HepG2 (cell line): ENCODE results near the gene CAPN13. TPM values are rescaled to one million over a fixed set of nuclear protein-coding genes. Genes with fewer than 3 reads are reported as not detected.

Source experiments
- ATAC-seq: fragments of 200-7000 bp; cut with Tn5 transposase; 3 replicates; pipeline ENCODE4 v1.9.1; 2020; ENCODE audit warnings: mild to moderate bottlenecking, moderate library complexity
- BruUV-seq: library from RNA; stranded (reverse); fragments of 400-500 nt; replicated peaks from 2 replicates; lab custom pipeline; 2021; lab: Mats Ljungman, UMichigan
- CTCF ChIA-PET: fragments of 300-600 bp; formaldehyde crosslinking; extraction: SDS; loops from one replicate; lab custom pipeline; 2021; ENCODE audit warnings: low total read pairs, inconsistent platforms, low intra/inter-chr PET ratio; lab: Yijun Ruan, JAX
- POLR2A ChIA-PET: fragments of 350-600 bp; sonication (Branson Sonifier 250); formaldehyde crosslinking; loops from one replicate; lab custom pipeline; 2020; ENCODE audit warnings: antibody characterized with exemption, inconsistent platforms; lab: Yijun Ruan, JAX
- DNase-seq: peaks from one replicate; pipeline ENCODE4 v3.0.0-alpha.2; 2015; ENCODE audit warnings: low spot score
- FAIRE-seq: peaks from 3 replicates; lab custom pipeline; 2011; peaks lifted over from hg19 to GRCh38; lab: Jason Lieb, UNC
- H2AFZ ChIP-seq: one replicate; pipeline ENCODE4 v1.6.1; 2011; ENCODE audit warnings: low read length, inconsistent platforms
- H3K27ac ChIP-seq: fragments of 300-600 bp; 3 replicates; pipeline ENCODE4 v1.8.0; 2011; ENCODE audit warnings: mixed run types, mild to moderate bottlenecking, mixed read lengths, low read length, inconsistent platforms; ENCODE audit not compliant: insufficient read depth; ENCODE audit errors: extremely low read length
- H3K27me3 ChIP-seq, 2 experiments: fragments of 200-600 bp in 1 of 2; 2 replicates in 1 of 2; 3 replicates in 1 of 2; pipeline versions ENCODE4 v1.6.0 to v1.8.0; 2011; ENCODE audit warnings: low read length in 2 of 2, mild to moderate bottlenecking in 2 of 2, moderate library complexity in 2 of 2, inconsistent platforms in 1 of 2; ENCODE audit not compliant: insufficient read depth in 2 of 2, control insufficient read depth in 1 of 2
- H3K36me3 ChIP-seq, 2 experiments: fragments of 200-600 bp in 1 of 2; replicated peaks in 1 of 2; 2 replicates in 1 of 2; 3 replicates in 1 of 2; pipeline versions ENCODE4 v1.5.1 to v1.8.0; 2011; ENCODE audit warnings: low read length in 2 of 2, inconsistent platforms in 1 of 2; ENCODE audit not compliant: insufficient read depth in 2 of 2, control insufficient read depth in 1 of 2
- H3K4me1 ChIP-seq: 2 replicates; pipeline ENCODE4 v1.5.1; 2012; ENCODE audit warnings: low read length, inconsistent platforms; ENCODE audit not compliant: insufficient read depth
- H3K4me2 ChIP-seq: 2 replicates; pipeline ENCODE4 v1.6.0; 2011; ENCODE audit warnings: low read depth, low read length, inconsistent platforms
- H3K4me3 ChIP-seq, 3 experiments: fragments of 200-600 bp in 1 of 3; sonication (generic), shearing (Covaris generic) in 1 of 3; replicated peaks in 1 of 3; 2 replicates each; pipeline ENCODE4 v1.5.1; 2011 to 2016; ENCODE audit warnings: low read length in 3 of 3, inconsistent platforms in 2 of 3, low read depth in 2 of 3, mild to moderate bottlenecking in 2 of 3, control low read depth in 1 of 3, mixed read lengths in 1 of 3; ENCODE audit not compliant: insufficient read depth in 1 of 3
- H3K79me2 ChIP-seq: one replicate; pipeline ENCODE4 v1.6.1; 2011; ENCODE audit warnings: low read length, inconsistent platforms; ENCODE audit not compliant: insufficient read depth
- H3K9ac ChIP-seq: 2 replicates; pipeline ENCODE4 v1.6.0; 2011; ENCODE audit warnings: mild to moderate bottlenecking, low read depth, low read length, inconsistent platforms; ENCODE audit not compliant: insufficient read depth
- H3K9me3 ChIP-seq: 2 replicates; pipeline ENCODE4 v1.5.1; 2012; ENCODE audit warnings: mild to moderate bottlenecking, low read length
- H4K20me1 ChIP-seq: 2 replicates; pipeline ENCODE4 v1.6.0; 2011; ENCODE audit warnings: inconsistent platforms, mild to moderate bottlenecking, low read length, moderate library complexity; ENCODE audit not compliant: insufficient read depth
- ATM ChIP-seq: fragments of 450-650 bp; IDR thresholded peaks from 2 replicates; pipeline ENCODE4 v1.7.1; 2017; ENCODE audit warnings: mild to moderate bottlenecking, borderline replicate concordance
- GTF3A ChIP-seq: sonication (generic); formaldehyde crosslinking; conservative IDR thresholded peaks from 2 replicates; pipeline ENCODE4 v1.4.0; 2020; ENCODE audit warnings: mild to moderate bottlenecking, missing genetic modification reagents
- HOXA7 ChIP-seq: sonication (generic); formaldehyde crosslinking; IDR thresholded peaks from 2 replicates; pipeline ENCODE4 v1.8.1; 2022; ENCODE audit warnings: mild to moderate bottlenecking, missing genetic modification reagents, moderate library complexity
- NFKBIZ ChIP-seq: IDR thresholded peaks from 2 replicates; pipeline ENCODE4 v1.6.1; 2018; ENCODE audit warnings: missing genetic modification reagents, missing compliant biosample characterization
- POLR2AphosphoS5 ChIP-seq: IDR thresholded peaks from 2 replicates; pipeline ENCODE4 v1.6.1; 2012; ENCODE audit warnings: low read depth, low read length
- SPEN ChIP-seq: sonication (generic); formaldehyde crosslinking; IDR thresholded peaks from 2 replicates; pipeline ENCODE4 v1.5.1; 2020; ENCODE audit warnings: low read depth, mild to moderate bottlenecking, missing genetic modification reagents
- ZNF563 ChIP-seq: sonication (generic); formaldehyde crosslinking; IDR thresholded peaks from 2 replicates; pipeline ENCODE4 v1.8.0; 2022; ENCODE audit warnings: mild to moderate bottlenecking, moderate library complexity, missing genetic modification reagents
- WGBS: methylation state at CpG from one replicate; pipeline ENCODE4 v1.1.6; 2017; ENCODE audit warnings: low lambda C conversion rate; 5-methylcytosine and 5-hydroxymethylcytosine counted together
- in situ Hi-C: cut with HindIII; loops from 2 replicates; pipeline ENCODE4 v1.10.0; 2017; ENCODE audit warnings: low pct_unique_long_range_greater_than_20kb; ENCODE audit not compliant: extremely low pct_ligation_motif_present
- intact Hi-C: fragments of 100-400 bp; cut with micrococcal nuclease; formaldehyde crosslinking; loops from one replicate; pipeline ENCODE4 v1.10.0; 2022; ENCODE audit not compliant: unreplicated experiment
- polyA plus RNA-seq, 8 experiments: library from polyadenylated mRNA; depleted of rRNA in 3 of 8; stranded (reverse) in 7 of 8; unstranded in 1 of 8; fragments of >200 nt; fragmentation: Illumina TruSeq in 4 of 8; extraction: Trizol in 4 of 8; gene quantifications; 2 replicates each; pipeline versions ENCODE4 v1.2.1 to v1.2.3, GENCODE V29; 2011 to 2016; ENCODE audit warnings: low read depth in 4 of 8, missing spikeins in 1 of 8, mixed read lengths in 1 of 8; ENCODE audit not compliant: insufficient read depth in 1 of 8
- total RNA-seq, 5 experiments: library from RNA; depleted of rRNA; stranded (reverse); fragments of >200 nt; fragmentation: Illumina TruSeq; extraction: Trizol; gene quantifications; 2 replicates each; pipeline ENCODE4 v1.2.3, GENCODE V29; 2016; ENCODE audit warnings: low read depth in 1 of 5
- TF ChIP-seq, protein P1 (sequence below): sonication (generic); formaldehyde crosslinking; IDR thresholded peaks from 2 replicates; pipeline ENCODE4 v1.5.0; 2020; ENCODE audit warnings: mild to moderate bottlenecking, missing genetic modification reagents, borderline replicate concordance

The CAPN13 gene
- total and polyA plus RNA-seq, 2 of the 13 experiments (the other 11 are each of a cell fraction or from before 2014, with no cell fraction given) = not detected

DNA sequence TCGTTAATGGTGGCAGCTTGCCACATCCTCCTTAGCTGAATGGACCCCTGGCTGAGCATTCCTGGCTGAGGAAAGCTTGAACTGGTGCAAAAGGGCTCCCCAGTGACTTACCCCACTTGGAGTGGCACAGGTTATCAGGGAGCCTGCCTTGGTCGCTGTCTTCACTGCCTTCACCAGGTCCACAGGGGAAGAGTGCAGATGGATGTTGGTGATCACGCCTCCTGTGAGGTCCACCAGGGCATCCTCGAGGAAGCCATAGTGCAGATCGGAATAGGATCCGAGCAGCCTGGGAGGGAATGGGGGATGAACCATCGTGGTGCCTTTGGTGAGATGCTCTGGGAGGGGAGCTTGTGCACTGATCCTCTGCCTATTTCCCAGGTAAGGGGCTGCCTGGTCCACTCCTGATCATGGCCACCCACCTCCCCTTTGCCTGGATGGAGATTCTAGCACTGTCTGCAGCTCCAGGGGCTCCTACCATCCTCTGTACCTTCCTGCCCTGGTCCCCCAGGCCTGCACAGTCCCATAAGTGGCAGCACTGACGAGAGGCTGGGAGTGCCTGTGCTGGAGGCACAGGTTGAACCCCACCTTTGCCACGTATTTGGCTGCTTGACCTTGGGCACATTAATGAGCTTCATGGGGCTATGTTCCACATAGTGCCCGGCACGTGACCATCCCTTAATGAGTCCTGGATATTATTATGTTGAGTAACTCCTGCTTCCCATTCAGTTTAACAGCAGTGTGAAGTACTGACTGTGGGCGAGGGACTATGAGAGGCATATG, 43.0 kb downstream of the CAPN13 start:
- DNase-seq (no peak), FAIRE-seq (no peak), ATAC-seq (no peak)
- TF ChIP-seq POLR2AphosphoS5 = no peak
- no peak for TF ChIP-seq ZNF563 (CRISPR knock-in tag)
- ChIA-PET CTCF (no interaction called here), POLR2A (no interaction called here)
- no peaks in the 10 kb centered on the region for H4K20me1 ChIP-seq
- H3K27ac ChIP-seq = no peak overlapping the region
- H3K4me1 ChIP-seq = no peaks in the 10 kb centered on the region
- H3K9ac ChIP-seq = no peak overlapping the region
- no peaks in the 10 kb centered on the region for H3K9me3 ChIP-seq
- H3K36me3 ChIP-seq = no peaks in the 10 kb centered on the region
- BruUV-seq = no TSS peak
- in situ Hi-C loops = no loop called here
- H3K4me3 ChIP-seq = no peak overlapping the region
- H3K79me2 ChIP-seq = no peaks in the 10 kb centered on the region
- no peak overlapping the region for H2AFZ ChIP-seq
- no peak overlapping the region for H3K4me2 ChIP-seq
- intact Hi-C loops = no loop called here
- H3K27me3 ChIP-seq = peaks cover 0 to 44% of the 10 kb centered on the region in 2 experiments; a peak in 3 of 5 replicates
- WGBS = 16% methylated on average over 7 of the region's 12 CpGs

DNA sequence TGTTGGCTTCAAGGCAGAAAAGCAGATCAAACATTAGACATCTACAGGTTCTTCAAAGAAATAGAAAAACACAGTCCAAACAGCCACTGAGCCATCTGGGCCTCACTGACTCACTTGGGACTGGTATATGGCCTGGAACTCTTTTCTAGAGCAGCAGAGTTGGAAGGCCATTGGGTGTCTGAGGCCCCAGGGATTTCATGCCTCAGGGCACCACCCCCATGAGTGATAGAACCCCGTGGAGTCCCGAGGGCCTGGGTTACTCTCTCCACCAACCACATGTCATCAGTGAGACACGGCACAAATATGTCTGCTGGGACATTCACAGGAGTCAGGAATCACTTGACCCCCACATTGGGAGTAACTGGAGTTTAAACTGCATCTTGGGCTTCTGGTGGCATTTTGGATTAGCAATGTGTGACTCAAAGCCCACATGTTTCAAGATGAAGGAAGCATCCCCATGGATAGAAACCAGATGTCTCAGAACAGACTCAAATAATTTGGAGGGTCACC, 44.0 kb downstream of the CAPN13 start:
- in situ Hi-C loops = no loop called here
- Histone ChIP-seq H3K4me3 (no peak overlapping the region), H3K27me3 (peaks cover 0 to 45% of the 10 kb centered on the region in 2 experiments; a peak in 3 of 5 replicates), H3K9ac (no peak overlapping the region), H3K4me1 (no peaks in the 10 kb centered on the region), H3K9me3 (no peaks in the 10 kb centered on the region), H3K27ac (no peak overlapping the region), H4K20me1 (no peaks in the 10 kb centered on the region), H2AFZ (no peak overlapping the region), H3K79me2 (no peaks in the 10 kb centered on the region), H3K4me2 (no peak overlapping the region), H3K36me3 (no peaks in the 10 kb centered on the region)
- DNase-seq = no peak
- ChIA-PET CTCF (no interaction called here), POLR2A (no interaction called here)
- FAIRE-seq = no peak
- no TSS peak for BruUV-seq
- intact Hi-C loops = no loop called here
- 0% methylated on average over 3 of the region's 3 CpGs for WGBS
- ATAC-seq = no peak
- TF ChIP-seq, protein P1, sequence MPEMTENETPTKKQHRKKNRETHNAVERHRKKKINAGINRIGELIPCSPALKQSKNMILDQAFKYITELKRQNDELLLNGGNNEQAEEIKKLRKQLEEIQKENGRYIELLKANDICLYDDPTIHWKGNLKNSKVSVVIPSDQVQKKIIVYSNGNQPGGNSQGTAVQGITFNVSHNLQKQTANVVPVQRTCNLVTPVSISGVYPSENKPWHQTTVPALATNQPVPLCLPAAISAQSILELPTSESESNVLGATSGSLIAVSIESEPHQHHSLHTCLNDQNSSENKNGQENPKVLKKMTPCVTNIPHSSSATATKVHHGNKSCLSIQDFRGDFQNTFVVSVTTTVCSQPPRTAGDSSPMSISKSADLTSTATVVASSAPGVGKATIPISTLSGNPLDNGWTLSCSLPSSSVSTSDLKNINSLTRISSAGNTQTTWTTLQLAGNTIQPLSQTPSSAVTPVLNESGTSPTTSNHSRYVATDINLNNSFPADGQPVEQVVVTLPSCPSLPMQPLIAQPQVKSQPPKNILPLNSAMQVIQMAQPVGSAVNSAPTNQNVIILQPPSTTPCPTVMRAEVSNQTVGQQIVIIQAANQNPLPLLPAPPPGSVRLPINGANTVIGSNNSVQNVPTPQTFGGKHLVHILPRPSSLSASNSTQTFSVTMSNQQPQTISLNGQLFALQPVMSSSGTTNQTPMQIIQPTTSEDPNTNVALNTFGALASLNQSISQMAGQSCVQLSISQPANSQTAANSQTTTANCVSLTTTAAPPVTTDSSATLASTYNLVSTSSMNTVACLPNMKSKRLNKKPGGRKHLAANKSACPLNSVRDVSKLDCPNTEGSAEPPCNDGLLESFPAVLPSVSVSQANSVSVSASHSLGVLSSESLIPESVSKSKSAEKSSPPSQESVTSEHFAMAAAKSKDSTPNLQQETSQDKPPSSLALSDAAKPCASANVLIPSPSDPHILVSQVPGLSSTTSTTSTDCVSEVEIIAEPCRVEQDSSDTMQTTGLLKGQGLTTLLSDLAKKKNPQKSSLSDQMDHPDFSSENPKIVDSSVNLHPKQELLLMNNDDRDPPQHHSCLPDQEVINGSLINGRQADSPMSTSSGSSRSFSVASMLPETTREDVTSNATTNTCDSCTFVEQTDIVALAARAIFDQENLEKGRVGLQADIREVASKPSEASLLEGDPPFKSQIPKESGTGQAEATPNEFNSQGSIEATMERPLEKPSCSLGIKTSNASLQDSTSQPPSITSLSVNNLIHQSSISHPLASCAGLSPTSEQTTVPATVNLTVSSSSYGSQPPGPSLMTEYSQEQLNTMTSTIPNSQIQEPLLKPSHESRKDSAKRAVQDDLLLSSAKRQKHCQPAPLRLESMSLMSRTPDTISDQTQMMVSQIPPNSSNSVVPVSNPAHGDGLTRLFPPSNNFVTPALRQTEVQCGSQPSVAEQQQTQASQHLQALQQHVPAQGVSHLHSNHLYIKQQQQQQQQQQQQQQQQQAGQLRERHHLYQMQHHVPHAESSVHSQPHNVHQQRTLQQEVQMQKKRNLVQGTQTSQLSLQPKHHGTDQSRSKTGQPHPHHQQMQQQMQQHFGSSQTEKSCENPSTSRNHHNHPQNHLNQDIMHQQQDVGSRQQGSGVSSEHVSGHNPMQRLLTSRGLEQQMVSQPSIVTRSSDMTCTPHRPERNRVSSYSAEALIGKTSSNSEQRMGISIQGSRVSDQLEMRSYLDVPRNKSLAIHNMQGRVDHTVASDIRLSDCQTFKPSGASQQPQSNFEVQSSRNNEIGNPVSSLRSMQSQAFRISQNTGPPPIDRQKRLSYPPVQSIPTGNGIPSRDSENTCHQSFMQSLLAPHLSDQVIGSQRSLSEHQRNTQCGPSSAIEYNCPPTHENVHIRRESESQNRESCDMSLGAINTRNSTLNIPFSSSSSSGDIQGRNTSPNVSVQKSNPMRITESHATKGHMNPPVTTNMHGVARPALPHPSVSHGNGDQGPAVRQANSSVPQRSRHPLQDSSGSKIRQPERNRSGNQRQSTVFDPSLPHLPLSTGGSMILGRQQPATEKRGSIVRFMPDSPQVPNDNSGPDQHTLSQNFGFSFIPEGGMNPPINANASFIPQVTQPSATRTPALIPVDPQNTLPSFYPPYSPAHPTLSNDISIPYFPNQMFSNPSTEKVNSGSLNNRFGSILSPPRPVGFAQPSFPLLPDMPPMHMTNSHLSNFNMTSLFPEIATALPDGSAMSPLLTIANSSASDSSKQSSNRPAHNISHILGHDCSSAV (CRISPR knock-in tag) = no peak
- no peak for TF ChIP-seq GTF3A (CRISPR knock-in tag)
- no peak for TF ChIP-seq SPEN (CRISPR knock-in tag)
- no peak for TF ChIP-seq NFKBIZ (CRISPR knock-in tag)
- TF ChIP-seq HOXA7 = no peak
- TF ChIP-seq ATM = no peak
